Measurements from ENCODE around the gene TRABD2B. TPM values are rescaled to one million over a fixed set of nuclear protein-coding genes. Genes with fewer than 3 reads are reported as not detected.

TRABD2B gene
- total and polyA plus RNA-seq, 7 donors, result 0.08 to 0.76 (median 0.42) TPM

- Histone ChIP-seq H3K36me3 (ENCODE audit: insufficient read depth in 1 of 2, low read depth in 1 of 2) (no peaks in the 10 kb centered on the region), H3K27ac (no peak overlapping the region), H3K9me3 (no peaks in the 10 kb centered on the region), H3K4me1 (peaks cover 6% of the 10 kb centered on the region), H3K27me3 (ENCODE audit: insufficient read depth in 3 of 3, low read length in 2 of 3) (peaks cover 1 to 7% (median 5%) of the 10 kb centered on the region in 3 donors), H3K4me3 (no peak overlapping the region)
- TF ChIP-seq CTCF (IDR thresholded peaks at IDR 0.05), result no peak
- WGBS, 3 donors, result 60 to 62% (median 61%) methylated on average over 7 of the region's 7 CpGs
- DNase-seq (no peak), ATAC-seq (peak in 1 of 4 donors; percentile 11)
- intact Hi-C loops (cut with DNase I), result no loop called here
These were observed 66.9 kb downstream of the TRABD2B start for GRCh38 chr1:47930210-47930840.

DNA sequence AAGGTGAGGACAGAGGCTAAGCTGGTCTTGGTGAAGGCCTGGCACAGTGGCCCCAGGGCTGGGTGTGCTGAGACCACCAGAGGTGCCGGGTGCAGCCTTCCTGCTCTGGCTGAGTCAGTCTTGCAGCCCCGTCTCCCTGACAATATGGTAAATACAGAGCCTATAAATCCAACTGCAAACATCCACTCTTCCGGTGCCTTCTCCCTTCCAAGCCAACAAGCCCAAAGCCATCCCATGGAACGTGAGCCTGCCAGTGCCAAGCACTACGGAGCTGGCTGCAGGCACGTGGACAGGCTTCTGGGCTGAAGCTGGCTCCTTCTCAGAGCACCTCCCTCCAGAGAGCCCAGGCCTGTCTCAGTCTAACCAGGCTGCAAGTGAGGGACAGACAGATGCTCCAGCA is 70.0 kb downstream of the TRABD2B start:
- Histone ChIP-seq H3K9me3 (no peaks in the 10 kb centered on the region), H3K36me3 (ENCODE audit: insufficient read depth in 1 of 2, low read depth in 1 of 2) (no peaks in the 10 kb centered on the region), H3K27ac (no peak overlapping the region), H3K4me1 (no peaks in the 10 kb centered on the region), H3K27me3 (ENCODE audit: insufficient read depth in 3 of 3, low read length in 2 of 3) (peaks cover 0 to 4% (median 1%) of the 10 kb centered on the region in 3 donors), H3K4me3 (no peak overlapping the region)
- no peak for TF ChIP-seq CTCF (IDR thresholded peaks at IDR 0.05)
- 37 to 78% (median 41%) methylated on average over 6 of the region's 6 CpGs for WGBS, 3 donors
- ATAC-seq, result no peak
- intact Hi-C loops (cut with DNase I), result no loop called here
- no peak for DNase-seq

GRCh38 chr1:47926461-47926999 is 70.7 kb downstream of the TRABD2B start:
- ATAC-seq (no peak), DNase-seq (no peak)
- no peak overlapping the region for H3K27ac ChIP-seq
- TF ChIP-seq CTCF (IDR thresholded peaks at IDR 0.05), result no peak
- no peak overlapping the region for H3K4me3 ChIP-seq
- H3K36me3 ChIP-seq (ENCODE audit: insufficient read depth in 1 of 2, low read depth in 1 of 2), result no peaks in the 10 kb centered on the region
- 41 to 49% (median 42%) methylated on average over 2 of the region's 2 CpGs for WGBS, 3 donors
- no peaks in the 10 kb centered on the region for H3K4me1 ChIP-seq
- no peaks in the 10 kb centered on the region for H3K9me3 ChIP-seq
- intact Hi-C loops (cut with DNase I), result no loop called here
- H3K27me3 ChIP-seq (ENCODE audit: insufficient read depth in 3 of 3, low read length in 2 of 3), result peaks cover 0 to 7% (median 1%) of the 10 kb centered on the region in 3 donors

DNA sequence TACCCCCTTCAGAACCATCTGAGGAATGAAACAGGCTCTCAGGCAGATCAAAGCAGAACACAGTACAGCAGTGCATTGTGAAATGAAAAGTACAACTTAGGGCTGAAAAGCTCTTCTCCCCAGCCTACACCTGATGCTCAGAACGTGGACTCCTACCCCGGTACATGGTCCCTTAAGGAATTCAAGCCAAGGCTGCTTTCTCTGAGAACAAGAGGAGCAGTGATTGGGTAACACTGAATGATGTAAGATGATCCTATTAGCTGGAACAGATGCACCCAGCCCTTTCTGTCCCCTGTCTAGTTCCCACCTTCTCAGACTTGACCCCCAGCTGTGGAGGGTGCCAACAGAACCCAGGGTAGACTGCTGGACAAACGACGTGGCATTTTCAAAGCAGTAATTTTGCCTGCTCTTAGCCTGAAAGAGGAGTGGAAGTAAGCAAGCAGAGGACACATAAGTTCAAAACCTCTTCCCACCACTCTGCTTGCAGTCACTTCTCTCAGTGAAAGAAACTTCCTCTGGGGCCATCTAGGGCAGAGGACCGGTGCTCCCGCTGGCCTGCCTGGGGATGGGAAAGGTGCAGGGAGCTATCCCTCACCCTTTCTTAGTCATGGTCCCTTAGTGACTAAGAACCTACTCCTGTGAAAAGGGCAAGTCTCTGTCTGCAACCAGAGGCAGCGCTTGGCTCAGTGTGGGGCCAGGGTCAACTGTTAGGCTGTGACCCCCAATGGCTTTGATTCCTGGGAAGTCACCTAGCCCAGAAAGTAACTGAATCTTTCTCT is 72.7 kb downstream of the TRABD2B start:
- Histone ChIP-seq H3K36me3 (ENCODE audit: insufficient read depth in 1 of 2, low read depth in 1 of 2) (no peaks in the 10 kb centered on the region), H3K4me3 (no peak overlapping the region), H3K27ac (no peak overlapping the region), H3K27me3 (ENCODE audit: insufficient read depth in 3 of 3, low read length in 2 of 3) (peaks cover 0 to 7% (median 1%) of the 10 kb centered on the region in 3 donors), H3K9me3 (no peaks in the 10 kb centered on the region), H3K4me1 (no peaks in the 10 kb centered on the region)
- intact Hi-C loops (cut with DNase I), result no loop called here
- ATAC-seq (peak in 1 of 4 donors; percentile 32), DNase-seq (no peak)
- 56 to 60% (median 60%) methylated on average over 7 of the region's 7 CpGs for WGBS, 3 donors
- TF ChIP-seq CTCF (IDR thresholded peaks at IDR 0.05), result no peak

Measured in psoas muscle (tissue), 8 donors.